ENCODE data around the gene NEK9. TPM values are rescaled to one million over a fixed set of nuclear protein-coding genes. Genes with fewer than 3 reads are reported as not detected.

The NEK9 gene
- total RNA-seq: 11.4 and 15.4 TPM in 2 replicates

DNA sequence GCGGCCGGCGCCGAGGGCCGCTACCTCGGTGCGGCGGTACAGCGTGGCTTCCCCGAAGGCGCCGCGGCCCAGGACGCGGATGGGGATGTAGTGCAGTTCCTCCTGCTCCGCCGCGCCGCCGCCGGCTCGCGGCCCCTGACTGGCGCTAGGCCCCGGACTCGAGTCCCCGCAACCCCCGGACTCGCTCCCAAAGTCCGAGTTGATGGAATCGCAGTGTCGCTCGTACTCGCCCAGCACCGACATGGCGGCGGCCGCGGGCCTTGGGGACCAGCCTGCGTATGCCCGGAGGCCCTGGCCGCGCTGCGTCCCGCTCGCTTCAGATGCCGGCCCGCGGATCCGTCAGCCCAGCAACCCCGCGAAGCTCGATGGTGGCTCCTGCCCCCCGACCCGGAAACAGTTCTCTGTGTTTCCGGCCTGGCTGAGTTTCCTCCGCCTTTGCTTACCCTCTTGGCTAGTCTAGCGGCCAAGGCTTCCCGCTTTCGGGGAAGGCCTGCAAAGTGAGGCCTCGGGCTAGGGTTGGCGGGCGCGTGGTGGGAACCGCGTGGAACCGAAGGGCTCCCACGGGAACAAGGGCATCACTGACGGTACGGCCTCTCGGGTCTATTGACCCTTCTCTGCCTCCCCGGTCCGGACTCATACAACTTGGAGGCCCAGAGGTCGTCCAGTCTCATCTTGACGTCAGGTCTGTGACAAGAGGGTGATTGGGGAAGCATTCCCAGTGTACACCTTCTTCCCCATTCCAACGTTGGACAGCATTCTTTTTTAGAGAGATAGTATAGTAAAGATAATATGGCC lies at the start of gene NEK9:
Gene NEK9 (minus strand): TSS at position 370 of the 795 bp plus-strand sequence. CDS start 127 bp downstream, at position 243.

DNA sequence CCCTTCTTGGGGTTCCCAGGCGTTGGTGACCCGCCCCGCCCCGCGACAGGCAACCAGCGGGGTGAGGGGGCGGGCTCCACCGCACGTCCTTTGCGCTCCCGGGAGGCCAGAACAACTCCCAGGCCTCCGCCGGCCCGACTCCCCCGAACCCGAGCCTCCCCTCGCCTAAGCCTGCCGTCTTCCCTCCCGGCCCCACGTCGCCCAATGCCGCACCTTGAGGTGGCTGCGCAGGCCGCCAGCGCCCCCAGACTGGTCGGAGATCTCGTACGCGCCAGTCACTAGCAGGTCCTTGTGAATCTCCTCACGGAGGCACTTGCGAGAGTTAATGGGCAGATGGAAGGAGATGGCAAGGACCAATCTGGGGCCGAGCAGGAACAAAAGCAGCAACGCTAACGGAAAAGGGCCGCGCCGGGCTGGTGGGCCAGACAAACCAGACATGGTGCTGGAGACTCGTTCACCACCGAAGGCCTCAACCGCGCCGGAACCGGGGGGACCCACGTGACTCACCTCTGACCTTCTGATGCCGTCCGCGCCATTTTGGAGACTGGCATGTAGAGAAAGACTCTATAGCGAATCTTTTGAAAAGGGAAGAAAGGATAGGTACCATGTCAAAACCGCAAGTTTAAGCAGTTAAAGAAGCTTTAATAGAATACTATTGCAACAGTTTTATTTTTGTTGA lies 49.4 kb upstream of the NEK9 start, which contains the start of gene TMED10:
Gene TMED10 (minus strand): TSS at position 471 of the 679 bp plus-strand sequence. CDS start 33 bp downstream, at position 438.

DNA sequence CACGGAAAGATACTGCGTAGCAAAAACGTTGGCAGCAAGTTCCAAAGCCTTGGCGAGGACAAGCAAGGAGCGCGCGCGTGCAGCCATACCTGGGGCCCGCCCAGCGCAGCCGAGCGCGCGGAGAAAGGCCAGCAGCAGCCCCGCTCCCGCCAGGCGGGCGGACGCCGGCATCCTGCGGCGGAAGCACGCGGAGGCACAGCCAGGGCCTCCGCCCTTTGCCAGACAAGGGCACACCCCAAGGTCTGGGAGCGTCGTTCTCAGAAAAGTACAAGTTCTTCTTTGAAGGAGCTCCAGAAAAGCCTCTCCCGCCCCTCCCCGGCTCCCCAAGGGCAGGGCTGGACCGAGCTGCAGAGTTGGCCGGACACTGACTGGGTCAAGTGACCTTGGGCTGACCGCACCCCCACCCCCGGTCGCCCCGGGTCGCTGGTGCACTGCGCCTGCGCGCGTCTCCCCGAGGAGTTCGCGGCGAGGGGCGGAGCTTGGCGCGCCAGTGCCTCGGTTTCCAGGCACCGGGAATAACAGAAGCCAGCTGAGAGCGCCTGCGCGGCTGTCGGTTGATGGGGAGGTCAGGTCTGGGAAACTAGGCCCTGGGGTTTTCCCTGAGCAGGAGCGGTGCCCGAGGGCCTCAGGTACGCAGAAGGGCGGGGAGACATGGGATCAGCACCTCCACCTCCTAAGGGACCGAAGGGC lies 57.6 kb downstream of the NEK9 start, which contains the start of gene ZC2HC1C:
Gene ZC2HC1C (plus strand): TSS at position 521 of the 690 bp plus-strand sequence. CDS start 933 bp downstream, outside the sequence.

GRCh38 chr14:75063491-75064204 lies 63.2 kb downstream of the NEK9 start, which contains the start of gene ACYP1:
Gene ACYP1 (minus strand): TSS chr14:75064024. CDS start chr14:75063553, 471 bp downstream.

DNA sequence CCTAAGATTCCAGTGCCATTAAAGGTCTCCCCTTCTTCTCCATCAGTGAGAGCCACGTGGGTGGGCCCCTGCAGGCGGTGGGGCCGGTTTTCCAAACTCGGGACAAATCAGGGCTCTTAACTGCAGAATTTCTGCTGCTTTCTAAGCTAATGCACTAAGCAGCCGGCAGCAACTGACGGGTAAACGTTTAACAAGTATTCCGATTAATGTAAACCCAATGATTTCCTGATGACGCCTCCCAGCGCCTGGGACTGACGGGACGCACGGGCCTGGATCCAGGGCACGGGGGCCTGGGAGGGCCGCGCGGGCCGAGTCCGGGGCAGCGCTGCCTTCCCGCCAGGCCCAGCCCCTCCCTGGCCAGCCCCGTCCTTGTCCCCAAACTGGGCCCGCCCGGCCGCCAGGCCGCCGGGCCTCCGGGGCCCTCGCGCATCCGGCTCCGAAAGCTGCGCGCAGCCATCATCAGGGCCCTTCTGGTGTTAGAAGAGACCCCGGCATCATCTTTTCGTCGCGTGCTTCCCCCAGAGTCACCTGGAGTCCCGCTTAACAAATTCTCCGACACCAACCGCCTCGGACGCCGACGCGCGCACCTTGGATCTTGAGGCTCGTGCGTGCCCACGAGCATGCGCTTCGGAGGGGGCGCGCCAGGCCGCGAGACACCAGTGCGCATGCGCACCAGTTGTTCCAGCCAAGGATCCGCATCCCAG lies 75.8 kb downstream of the NEK9 start, which contains the start of gene MLH3:
Gene MLH3 (minus strand): TSS at position 616 of the 704 bp plus-strand sequence. CDS start 1,812 bp downstream, outside the sequence.

Other genes with a start within 250 kb of the NEK9 start
- gene DLST, start 245.1 kb downstream of the NEK9 start, total RNA-seq: 47.8 and 48.9 TPM in 2 replicates
- gene RPS6KL1, start 203.8 kb downstream of the NEK9 start, total RNA-seq: 0.18 and 2.4 TPM in 2 replicates
- gene PGF, start 171.5 kb downstream of the NEK9 start, total RNA-seq: 12.8 and 43.1 TPM in 2 replicates
- 25.1 and 35.5 TPM in 2 replicates for gene EIF2B2, start 124.1 kb downstream of the NEK9 start, total RNA-seq
- 9.0 and 20.7 TPM in 2 replicates for gene MLH3, start 75.6 kb downstream of the NEK9 start, total RNA-seq
- gene ACYP1, start 63.0 kb downstream of the NEK9 start, total RNA-seq: 1.3 and 2.5 TPM in 2 replicates
- not detected in 2 replicates for gene ZC2HC1C, start 57.4 kb downstream of the NEK9 start, total RNA-seq
- 327 and 330 TPM in 2 replicates for gene TMED10, start 49.6 kb upstream of the NEK9 start, total RNA-seq
- 218 and 611 TPM in 2 replicates for gene FOS, start 151.8 kb upstream of the NEK9 start, total RNA-seq

Data from cardiac atrium fibroblast (primary cell).